ENCODE results near the gene ULK3. TPM values are rescaled to one million over a fixed set of nuclear protein-coding genes. Genes with fewer than 3 reads are reported as not detected.
A peak's percentile ranks its signal among the peaks of the same experiment; 100 is the strongest.

ULK3 gene
- total RNA-seq, 1 donor from 2014 or later = 26.5 TPM

DNA sequence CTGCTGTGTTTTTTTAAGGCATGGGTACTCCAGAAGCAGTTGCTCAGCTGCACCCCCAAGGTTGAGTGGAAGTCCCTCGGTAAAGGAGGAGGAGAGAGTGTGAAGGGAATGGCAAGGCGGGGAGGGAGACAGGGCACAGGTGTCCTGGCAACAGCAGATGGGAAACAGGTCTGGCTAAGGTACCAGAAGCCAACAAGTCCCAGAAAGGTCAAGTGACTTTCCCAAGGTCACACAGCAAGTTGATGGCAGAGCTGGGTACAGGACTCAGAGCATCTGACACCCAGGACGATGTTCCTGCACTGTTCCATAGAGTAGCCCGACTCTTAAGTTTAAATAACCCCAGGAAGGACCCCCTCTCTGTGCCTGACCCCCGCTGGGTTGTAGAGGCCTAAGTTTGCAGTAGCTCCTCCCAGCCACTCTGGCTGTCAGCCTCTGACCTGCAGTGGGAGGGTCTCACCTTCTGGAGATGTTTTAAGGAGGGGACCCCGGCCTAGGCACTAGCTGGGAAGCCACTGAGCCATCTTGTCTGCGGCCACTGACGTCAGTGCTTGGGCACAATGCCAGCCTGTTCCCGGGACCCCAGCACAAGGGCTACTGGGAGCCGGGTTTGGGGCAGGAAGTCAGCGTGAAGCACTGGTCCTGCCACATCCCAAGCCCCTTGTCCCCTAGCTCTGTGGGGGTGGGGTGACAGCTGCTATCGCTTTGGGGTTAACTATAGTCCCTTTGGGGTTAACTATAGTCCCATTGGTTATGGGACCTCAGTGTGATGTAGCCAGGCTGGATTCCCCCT lies 50.5 kb downstream of the ULK3 start:
- ATAC-seq (no peak), DNase-seq (ENCODE audit: low spot score) (no peak)
- intact Hi-C loops (cut with DNase I) = no loop called here

DNA sequence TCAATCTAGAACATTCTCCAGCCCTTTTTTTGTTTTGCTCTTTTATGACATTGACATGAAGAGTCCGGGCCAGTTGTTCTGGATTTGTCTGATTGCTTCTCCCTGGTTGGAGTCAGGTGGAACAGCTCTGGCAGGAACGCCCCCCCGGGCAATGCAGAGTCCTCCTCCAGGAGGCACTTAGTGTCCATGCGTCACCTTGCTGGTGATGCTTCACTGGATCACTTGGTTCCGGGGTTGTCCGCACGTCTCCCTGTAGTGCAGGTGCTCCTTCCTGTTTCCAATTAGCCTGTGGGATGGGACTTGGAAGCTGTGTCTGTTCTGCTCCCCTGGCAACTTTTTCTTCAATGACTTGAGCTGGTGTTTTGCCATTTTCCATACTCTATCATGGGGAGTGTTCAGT lies 51.3 kb downstream of the ULK3 start:
- DNase-seq (ENCODE audit: low spot score) (no peak), ATAC-seq (no peak)
- intact Hi-C loops (cut with DNase I) = no loop called here

DNA sequence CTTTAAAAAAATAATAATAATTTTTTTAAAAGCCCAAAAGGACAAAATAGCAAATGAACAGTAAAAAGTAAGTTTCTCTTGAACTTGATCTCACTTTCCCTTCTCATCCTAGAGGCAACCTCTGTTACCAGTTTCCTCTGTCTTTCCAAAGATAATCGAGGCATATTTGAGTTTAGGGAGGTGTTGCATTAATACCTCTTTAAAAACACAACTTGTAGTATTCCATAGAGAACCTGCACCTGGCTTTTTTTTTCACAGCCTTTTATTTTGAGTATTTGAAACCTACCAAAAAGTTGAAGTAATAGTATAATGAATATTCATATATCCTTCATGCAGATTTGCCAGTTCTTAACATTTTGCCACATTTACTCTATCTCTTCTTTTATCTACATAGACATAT lies 51.9 kb downstream of the ULK3 start:
- no peak for DNase-seq (ENCODE audit: low spot score)
- no peak for ATAC-seq
- intact Hi-C loops (cut with DNase I) = no loop called here

DNA sequence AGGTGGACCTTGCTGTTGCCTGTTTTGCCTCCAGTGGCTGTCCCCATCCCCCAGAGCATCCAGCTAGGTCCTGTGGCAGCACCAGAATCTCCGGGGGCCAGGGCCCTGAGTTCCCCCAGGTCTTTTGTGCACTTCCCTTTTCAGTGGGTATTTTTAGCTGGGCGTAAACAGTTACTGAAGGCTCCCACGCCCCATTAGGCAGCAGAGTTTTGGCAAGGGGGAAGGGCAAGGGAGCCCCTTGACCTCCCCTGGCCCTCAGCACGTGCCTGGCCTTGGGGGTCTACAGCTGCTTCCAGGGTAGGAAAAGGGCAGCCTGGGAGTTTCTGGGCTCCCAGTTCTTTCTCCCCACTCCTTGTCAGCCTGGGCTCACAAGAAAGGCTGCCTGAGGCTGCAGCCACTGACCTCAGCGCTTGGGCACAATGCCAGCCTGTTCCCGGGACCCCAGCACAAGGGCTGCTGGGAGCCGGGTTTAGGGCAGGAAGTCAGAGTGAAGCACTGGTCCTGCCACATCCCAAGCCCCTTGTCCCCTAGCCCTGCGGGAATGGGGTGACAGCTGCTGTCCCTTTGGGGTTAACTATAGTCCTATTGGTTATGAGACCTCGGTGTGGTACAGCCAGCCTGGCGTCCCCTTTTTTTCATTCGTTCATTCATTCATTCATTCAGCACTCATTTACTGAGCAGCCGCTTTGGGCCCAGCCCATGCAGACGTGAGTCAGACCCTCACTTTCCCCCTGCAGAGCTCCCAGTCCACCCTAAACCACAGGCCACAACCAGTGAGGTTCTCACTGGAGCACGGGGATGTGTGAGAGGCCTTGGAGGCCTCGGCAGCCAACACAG lies 52.7 kb downstream of the ULK3 start:
- intact Hi-C loops (cut with DNase I) = no loop called here
- peak; percentile 60 for ATAC-seq
- DNase-seq (ENCODE audit: low spot score) = peak; percentile 92

DNA sequence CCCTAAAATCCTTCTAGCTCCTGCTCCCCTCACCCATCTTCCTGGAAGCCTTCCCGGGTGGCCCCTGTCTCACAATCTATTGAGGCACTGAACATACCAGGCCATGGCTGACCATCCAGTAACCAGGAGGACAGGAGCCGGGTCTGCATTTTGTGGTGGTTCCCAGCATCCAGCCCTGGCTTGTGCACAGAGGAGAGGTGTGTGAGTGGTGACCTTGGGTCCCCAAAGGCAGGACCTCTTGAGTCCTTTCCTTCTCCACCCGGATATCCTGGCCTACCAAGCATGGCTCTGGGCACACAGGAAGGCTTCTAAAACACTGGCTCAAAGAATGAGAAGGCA lies 53.2 kb downstream of the ULK3 start:
- intact Hi-C loops (cut with DNase I) = no loop called here
- DNase-seq (ENCODE audit: low spot score) (no peak), ATAC-seq (no peak)

DNA sequence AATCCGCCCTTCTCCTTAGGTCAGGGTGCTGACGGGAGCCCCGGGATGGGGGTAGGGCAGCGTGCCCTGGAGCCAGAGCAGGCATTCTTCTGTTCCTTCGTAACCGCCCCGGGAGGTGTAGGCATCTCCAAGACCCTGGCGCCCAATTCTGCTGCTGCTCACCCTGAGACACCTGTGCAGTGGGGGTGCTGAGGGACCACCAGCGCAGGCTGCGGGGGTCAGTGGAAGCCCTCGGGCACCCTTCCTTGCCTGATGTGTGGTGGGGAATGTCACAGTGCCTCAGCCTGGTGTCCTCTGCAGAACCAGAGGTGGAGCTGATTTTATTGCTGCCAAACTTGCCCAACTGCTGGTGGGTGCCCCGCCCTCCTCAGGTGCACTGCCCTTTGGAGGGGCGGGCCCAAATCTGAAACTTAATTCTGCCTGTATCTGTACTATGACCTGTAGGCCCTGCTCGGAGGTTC lies 53.8 kb downstream of the ULK3 start:
- ATAC-seq (no peak), DNase-seq (ENCODE audit: low spot score) (no peak)
- intact Hi-C loops (cut with DNase I) = no loop called here

DNA sequence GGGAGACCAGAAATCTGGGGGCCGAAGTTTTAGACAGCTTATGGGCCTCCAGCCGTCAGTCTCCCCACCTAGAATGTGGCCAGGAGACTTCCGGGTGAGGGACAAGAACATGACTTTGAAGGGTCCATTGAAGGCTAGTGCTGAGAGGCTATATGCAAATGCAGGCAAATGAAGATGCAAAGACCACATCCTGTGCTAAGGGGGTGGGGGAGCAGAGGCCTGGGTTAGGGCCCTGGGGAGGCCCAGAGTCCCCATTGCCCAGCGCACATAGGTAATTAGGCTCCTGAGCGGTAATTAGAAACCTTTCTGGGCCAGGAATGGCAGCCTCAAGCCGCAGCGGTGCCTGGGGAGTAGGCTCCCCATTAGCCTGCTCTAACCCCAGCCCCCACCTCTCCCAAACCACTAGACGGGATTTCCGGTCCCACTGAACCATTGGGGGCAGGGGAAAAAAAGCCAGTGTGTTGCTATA lies 54.2 kb downstream of the ULK3 start:
- intact Hi-C loops (cut with DNase I) = no loop called here
- ATAC-seq (no peak), DNase-seq (ENCODE audit: low spot score) (no peak)

DNA sequence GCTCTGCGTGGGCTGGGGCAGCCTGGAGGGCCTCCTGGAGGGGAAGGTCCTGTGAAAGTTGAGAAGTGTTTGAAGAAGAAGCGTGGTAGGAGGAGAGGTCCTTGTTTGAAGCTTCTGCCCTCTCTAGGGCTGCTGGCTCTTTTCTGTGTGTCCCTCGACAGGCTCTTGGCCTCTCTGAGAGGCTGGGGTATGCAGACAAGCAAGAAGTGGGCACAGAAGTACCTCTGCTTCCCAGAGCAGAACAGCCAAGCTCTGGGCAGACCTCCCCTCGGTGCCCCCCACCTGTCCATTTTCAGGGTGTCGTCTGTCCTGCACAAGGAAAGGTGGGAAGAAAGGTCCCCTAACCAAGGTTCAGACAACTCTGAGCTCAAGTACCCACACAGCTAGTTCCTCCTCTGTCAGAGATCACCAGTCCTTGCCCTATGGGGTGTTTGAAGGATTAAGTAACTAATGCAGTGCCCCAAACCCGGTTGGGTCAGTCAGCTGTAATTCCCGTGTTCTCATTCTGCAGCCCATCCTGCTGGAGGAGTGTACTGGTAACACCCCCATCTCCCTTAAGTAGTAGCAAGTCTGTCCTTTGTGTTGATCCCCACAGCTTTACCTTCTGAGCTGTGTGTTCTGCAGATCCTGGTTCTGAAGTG lies 54.8 kb downstream of the ULK3 start:
- ATAC-seq (no peak), DNase-seq (ENCODE audit: low spot score) (no peak)
- intact Hi-C loops (cut with DNase I) = no loop called here

DNA sequence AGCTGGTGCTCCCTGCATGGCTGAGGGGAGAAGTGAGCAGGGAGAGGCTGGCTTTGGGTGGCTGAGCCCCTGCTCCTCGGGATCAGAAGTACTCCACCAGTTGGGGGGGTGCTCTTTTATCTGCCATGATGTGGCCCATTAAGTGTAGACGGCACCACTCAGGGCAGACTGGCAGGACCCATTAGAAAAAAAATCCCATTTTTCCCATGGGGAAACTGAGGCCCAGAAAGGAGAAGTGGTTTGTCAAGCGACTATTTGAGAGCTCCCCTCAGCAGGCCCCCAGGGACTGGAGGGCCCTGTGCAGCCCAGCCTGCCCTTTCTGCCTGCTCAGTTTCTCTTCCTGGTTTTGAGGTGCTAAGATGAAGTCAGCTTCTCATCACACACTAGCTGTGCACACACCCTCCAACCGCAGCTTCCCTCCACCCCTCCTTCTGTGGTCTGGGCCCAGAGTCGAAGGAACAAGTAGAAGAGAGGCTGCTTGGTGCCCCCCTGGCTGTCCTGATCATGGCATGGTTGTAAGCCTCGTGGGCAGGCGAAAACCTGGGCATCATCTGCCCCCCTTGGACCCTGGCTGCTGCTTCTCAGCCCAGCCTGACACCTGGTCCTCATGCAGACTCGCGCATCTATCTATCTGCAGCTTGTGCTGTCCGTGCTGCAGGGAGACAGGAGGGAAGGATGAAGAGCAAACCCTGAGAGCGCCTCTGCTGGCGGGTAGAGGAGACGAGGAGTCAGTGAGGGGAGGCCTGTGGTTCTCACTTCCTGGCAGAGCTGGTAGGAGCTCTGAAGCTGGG lies 55.5 kb downstream of the ULK3 start:
- intact Hi-C loops (cut with DNase I) = no loop called here
- peak; percentile 63 for ATAC-seq
- DNase-seq (ENCODE audit: low spot score) = peak; percentile 75

DNA sequence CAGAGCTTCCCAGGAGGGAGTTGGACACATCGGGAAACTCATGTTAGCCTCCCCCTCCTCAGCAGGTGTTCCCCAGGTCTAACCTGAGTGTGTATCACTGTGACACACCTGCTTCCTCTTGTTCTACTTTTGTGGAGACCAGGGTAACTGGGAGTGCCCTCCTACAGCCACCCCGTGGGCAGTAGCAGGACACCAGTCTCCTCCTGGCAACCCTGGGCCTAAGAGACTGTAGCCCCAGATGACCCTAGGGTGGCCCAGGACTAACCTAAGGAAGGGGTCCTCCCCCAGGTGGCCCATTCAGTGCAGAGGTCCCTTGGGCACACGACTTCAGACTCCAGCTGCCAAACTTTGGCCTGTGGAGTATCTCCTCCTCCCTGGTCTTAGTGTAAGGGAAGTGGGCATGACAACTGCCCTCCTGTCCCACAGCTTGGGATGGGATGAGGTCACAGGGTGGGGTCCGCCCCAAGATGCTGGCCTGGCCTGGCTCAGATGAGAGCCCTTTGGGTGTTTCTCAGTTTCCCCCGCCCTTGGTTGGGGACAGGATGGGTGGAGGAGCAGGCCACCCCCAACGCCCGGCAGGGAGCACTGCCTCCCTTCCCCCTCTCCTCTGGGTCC lies 56.3 kb downstream of the ULK3 start:
- intact Hi-C loops (cut with DNase I) = no loop called here

More for the DNA sequence above, 56.3 kb downstream of the ULK3 start:
- no peak for DNase-seq (ENCODE audit: low spot score)
- ATAC-seq = no peak

Small RNA genes lying within 50 kb of the gene (microRNA-seq; reads per million reads assigned to microRNA genes)
- gene MIR4513 = not detected
- gene MIR6882 = 1.1 reads per million

Other genes with a start within 250 kb of the ULK3 start
- 81.7 TPM for gene CLK3, start 227.3 kb downstream of the ULK3 start, total RNA-seq
- 32.5 TPM for gene EDC3, start 147.1 kb downstream of the ULK3 start, total RNA-seq
- 0.18 TPM for gene CYP1A1, start 117.6 kb downstream of the ULK3 start, total RNA-seq
- gene CYP1A2, start 94.3 kb downstream of the ULK3 start, total RNA-seq = not detected
- 43.7 TPM for gene CSK, start 61.1 kb downstream of the ULK3 start, total RNA-seq
- not detected for gene LMAN1L, start 30.3 kb downstream of the ULK3 start, total RNA-seq
- gene CPLX3, start 16.5 kb downstream of the ULK3 start, total RNA-seq = not detected
- 68.2 TPM for gene SCAMP2, start 30.2 kb upstream of the ULK3 start, total RNA-seq
- gene MPI, start 46.9 kb upstream of the ULK3 start, total RNA-seq = 38.2 TPM
- 72.9 TPM for gene FAM219B, start 63.7 kb upstream of the ULK3 start, total RNA-seq
- 66.3 TPM for gene COX5A, start 94.9 kb upstream of the ULK3 start, total RNA-seq
- 6.0 TPM for gene RPP25, start 113.6 kb upstream of the ULK3 start, total RNA-seq
- gene SCAMP5, start 152.4 kb upstream of the ULK3 start, total RNA-seq = 7.6 TPM
- gene PPCDC, start 180.4 kb upstream of the ULK3 start, total RNA-seq = 20.4 TPM

All from sciatic nerve (tissue), 2 donors.